Keratinocyte (primary cell): ENCODE results near the gene LRCH3. TPM values are rescaled to one million over a fixed set of nuclear protein-coding genes. Genes with fewer than 3 reads are reported as not detected.
"Not testable (repeated sequence)": the region's sequence is repeated elsewhere in the genome, so short reads cannot be mapped to it uniquely, and the experiment has no call there.

Experiments used
- DNase-seq: peaks from one replicate; pipeline ENCODE4 v3.0.0-alpha.2; 2011; ENCODE audit warnings: low read depth, missing footprints, low spot score
- FAIRE-seq: peaks from 2 replicates; lab custom pipeline; 2011; peaks lifted over from hg19 to GRCh38; lab: Jason Lieb, UNC
- H2AFZ ChIP-seq: 2 replicates; pipeline ENCODE4 v1.6.0; 2012; ENCODE audit warnings: low read length, control low read depth, inconsistent platforms; ENCODE audit not compliant: control insufficient read depth
- H3K27ac ChIP-seq: 2 replicates; pipeline ENCODE4 v1.5.1; 2011; ENCODE audit warnings: low read length; ENCODE audit not compliant: control insufficient read depth, insufficient read depth
- H3K27me3 ChIP-seq: 3 replicates; pipeline ENCODE4 v1.6.0; 2011; ENCODE audit warnings: low read length; ENCODE audit not compliant: control insufficient read depth, insufficient read depth; ENCODE audit errors: extremely low read depth
- H3K36me3 ChIP-seq, 2 experiments: 2 replicates in 1 of 2; 3 replicates in 1 of 2; pipeline ENCODE4 v1.5.1; 2011; ENCODE audit warnings: low read length in 2 of 2, mild to moderate bottlenecking in 1 of 2; ENCODE audit not compliant: control insufficient read depth in 2 of 2, insufficient read depth in 2 of 2; ENCODE audit errors: extremely low read depth in 1 of 2
- H3K4me1 ChIP-seq: 3 replicates; pipeline ENCODE4 v1.5.1; 2011; ENCODE audit warnings: low read length; ENCODE audit not compliant: control insufficient read depth, insufficient read depth; ENCODE audit errors: extremely low read depth
- H3K4me2 ChIP-seq: 3 replicates; pipeline ENCODE4 v1.6.0; 2011; ENCODE audit warnings: low read depth, low read length; ENCODE audit not compliant: control insufficient read depth, insufficient read depth; ENCODE audit errors: extremely low read depth
- H3K4me3 ChIP-seq, 3 experiments: fragments of 200-600 bp in 1 of 3; sonication (generic) in 1 of 3; 2 replicates in 2 of 3; 3 replicates in 1 of 3; pipeline ENCODE4 v1.5.1; 2011 to 2016; ENCODE audit warnings: low read length in 3 of 3, mild to moderate bottlenecking in 3 of 3, control low read depth in 2 of 3, inconsistent platforms in 1 of 3, low read depth in 1 of 3, mixed read lengths in 1 of 3, mixed run types in 1 of 3, moderate library complexity in 1 of 3; ENCODE audit not compliant: control insufficient read depth in 2 of 3, insufficient read depth in 2 of 3; ENCODE audit errors: extremely low read depth in 1 of 3
- H3K79me2 ChIP-seq: 2 replicates; pipeline ENCODE4 v1.6.0; 2012; ENCODE audit warnings: low read length; ENCODE audit not compliant: control insufficient read depth, insufficient read depth
- H3K9ac ChIP-seq: 3 replicates; pipeline ENCODE4 v1.6.0; 2011; ENCODE audit warnings: low read length; ENCODE audit not compliant: control insufficient read depth, insufficient read depth; ENCODE audit errors: extremely low read depth
- H3K9me1 ChIP-seq: 3 replicates; pipeline ENCODE4 v1.6.0; 2011; ENCODE audit warnings: low read length; ENCODE audit not compliant: control insufficient read depth, insufficient read depth; ENCODE audit errors: extremely low read depth
- H3K9me3 ChIP-seq: 2 replicates; pipeline ENCODE4 v1.5.1; 2012; ENCODE audit warnings: low read depth, low read length; ENCODE audit not compliant: control insufficient read depth
- H4K20me1 ChIP-seq: 3 replicates; pipeline ENCODE4 v1.6.0; 2011; ENCODE audit warnings: low read length; ENCODE audit not compliant: control insufficient read depth, insufficient read depth; ENCODE audit errors: extremely low read depth
- CTCF ChIP-seq, 3 experiments: IDR thresholded peaks in 1 of 3; conservative IDR thresholded peaks in 1 of 3; optimal IDR thresholded peaks in 1 of 3; 2 replicates in 2 of 3; 3 replicates in 1 of 3; pipeline versions ENCODE3 to v1.5.1; 2011; ENCODE audit warnings: low read length in 3 of 3, mild to moderate bottlenecking in 3 of 3, moderate library complexity in 2 of 3, control low read depth in 1 of 3, inconsistent platforms in 1 of 3; ENCODE audit not compliant: insufficient read depth in 2 of 3; ENCODE audit errors: extremely low read depth in 1 of 3
- EZH2 ChIP-seq: IDR thresholded peaks from one replicate; pipeline ENCODE4 v1.6.1; 2012; ENCODE audit warnings: inconsistent platforms, mild to moderate bottlenecking, low read length, moderate library complexity
- dilution Hi-C: fragments of 300-500 bp; cut with MboI; formaldehyde crosslinking; loops from one replicate; pipeline ENCODE4 v1.7.0; 2020; ENCODE audit warnings: low sequenced_read_pairs; ENCODE audit not compliant: extremely low pct_ligation_motif_present
- polyA plus RNA-seq, 5 experiments: library from polyadenylated mRNA; depleted of rRNA in 3 of 5; stranded (reverse) in 3 of 5; stranded (forward) in 1 of 5; unstranded in 1 of 5; fragments of >200 nt; gene quantifications; 1 replicate in 1 of 5; 2 replicates in 3 of 5; 3 replicates in 1 of 5; pipeline versions ENCODE4 v1.2.1 to v1.2.3, GENCODE V29; 2011 to 2012; ENCODE audit warnings: missing spikeins in 2 of 5, low read depth in 1 of 5, low replicate concordance in 1 of 5

The LRCH3 gene
- polyA plus RNA-seq, 1 donor (not counting 4 experiments of a cell fraction or from before 2014, with no cell fraction given), result 50.2 TPM

- H4K20me1 ChIP-seq, result no peaks in the 10 kb centered on the region
- dilution Hi-C loops, result no loop called here
Measured at GRCh38 chr3:197906850-197907187, 115.8 kb downstream of the LRCH3 start.

GRCh38 chr3:197907196-197907595 is 116.1 kb downstream of the LRCH3 start:
- no peak overlapping the region for H3K27ac ChIP-seq

More at GRCh38 chr3:197906850-197907187, 115.8 kb downstream of the LRCH3 start:
- H3K4me1 ChIP-seq, result peaks cover 12% of the 10 kb centered on the region
- FAIRE-seq, result no peak
- no peaks in the 10 kb centered on the region for H3K36me3 ChIP-seq
- no peak overlapping the region for H3K9ac ChIP-seq
- no peak overlapping the region for H3K4me3 ChIP-seq
- H3K79me2 ChIP-seq, result no peaks in the 10 kb centered on the region
- no peaks in the 10 kb centered on the region for H3K9me1 ChIP-seq
- H3K27ac ChIP-seq, result no peak overlapping the region
- no peaks in the 10 kb centered on the region for H3K27me3 ChIP-seq
- no peak overlapping the region for H3K4me2 ChIP-seq
- H2AFZ ChIP-seq, result no peak overlapping the region
- no peak for TF ChIP-seq EZH2
- no peak for TF ChIP-seq CTCF (optimal IDR thresholded peaks at IDR 0.05 in 1 of 3, IDR thresholded peaks at IDR 0.05 in 1 of 3, conservative IDR thresholded peaks at IDR 0.05 in 1 of 3; ENCODE audit: extremely low read depth in 1 of 3, insufficient read depth in 2 of 3, low read length in 3 of 3)
- no peaks in the 10 kb centered on the region for H3K9me3 ChIP-seq
- DNase-seq, result no peak

GRCh38 chr3:197908550-197908949 is 117.5 kb downstream of the LRCH3 start:
- FAIRE-seq, H3K36me3 ChIP-seq, H3K9me3 ChIP-seq, H4K20me1 ChIP-seq, dilution Hi-C loops, H3K9me1 ChIP-seq, H3K4me3 ChIP-seq, H2AFZ ChIP-seq, H3K27ac ChIP-seq, H3K79me2 ChIP-seq, H3K9ac ChIP-seq, H3K4me2 ChIP-seq, H3K27me3 ChIP-seq: not testable (repeated sequence)
- H3K4me1 ChIP-seq, result peaks cover 12% of the 10 kb centered on the region
- DNase-seq, result peak; percentile 15

More at GRCh38 chr3:197907196-197907595, 116.1 kb downstream of the LRCH3 start:
- Histone ChIP-seq H3K4me2 (no peak overlapping the region), H3K27me3 (no peaks in the 10 kb centered on the region), H3K9ac (no peak overlapping the region), H3K36me3 (no peaks in the 10 kb centered on the region), H3K4me3 (no peak overlapping the region), H3K9me3 (no peaks in the 10 kb centered on the region), H2AFZ (no peak overlapping the region), H3K79me2 (no peaks in the 10 kb centered on the region), H3K4me1 (peaks cover 12% of the 10 kb centered on the region), H3K9me1 (no peaks in the 10 kb centered on the region), H4K20me1 (no peaks in the 10 kb centered on the region)
- FAIRE-seq (no peak), DNase-seq (no peak)
- no peak for TF ChIP-seq EZH2
- TF ChIP-seq CTCF (optimal IDR thresholded peaks at IDR 0.05 in 1 of 3, IDR thresholded peaks at IDR 0.05 in 1 of 3, conservative IDR thresholded peaks at IDR 0.05 in 1 of 3; ENCODE audit: extremely low read depth in 1 of 3, insufficient read depth in 2 of 3, low read length in 3 of 3), result no peak
- dilution Hi-C loops, result no loop called here
